ENCODE measurements around the gene RXFP4.

DNA sequence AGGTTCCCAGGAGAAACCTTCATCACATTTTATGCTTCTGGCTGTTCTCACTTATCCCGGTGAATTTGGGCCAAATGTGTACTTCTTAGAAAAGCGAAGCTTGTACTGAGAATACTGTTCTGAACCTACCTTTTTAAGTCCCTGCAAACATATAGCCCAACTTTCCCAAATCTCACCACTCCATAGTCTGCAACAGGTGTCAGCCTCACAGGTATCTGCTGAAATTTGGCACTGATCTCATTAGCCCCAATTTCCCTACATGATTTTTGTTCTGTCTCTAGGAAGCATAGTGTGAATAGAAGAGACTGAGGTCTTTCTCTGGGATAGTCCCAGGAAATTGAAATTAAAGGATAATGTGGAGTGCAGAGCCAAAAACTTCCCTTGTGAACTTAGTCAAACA, 41.8 kb upstream of the RXFP4 start:
- TF ChIP-seq, protein P1, sequence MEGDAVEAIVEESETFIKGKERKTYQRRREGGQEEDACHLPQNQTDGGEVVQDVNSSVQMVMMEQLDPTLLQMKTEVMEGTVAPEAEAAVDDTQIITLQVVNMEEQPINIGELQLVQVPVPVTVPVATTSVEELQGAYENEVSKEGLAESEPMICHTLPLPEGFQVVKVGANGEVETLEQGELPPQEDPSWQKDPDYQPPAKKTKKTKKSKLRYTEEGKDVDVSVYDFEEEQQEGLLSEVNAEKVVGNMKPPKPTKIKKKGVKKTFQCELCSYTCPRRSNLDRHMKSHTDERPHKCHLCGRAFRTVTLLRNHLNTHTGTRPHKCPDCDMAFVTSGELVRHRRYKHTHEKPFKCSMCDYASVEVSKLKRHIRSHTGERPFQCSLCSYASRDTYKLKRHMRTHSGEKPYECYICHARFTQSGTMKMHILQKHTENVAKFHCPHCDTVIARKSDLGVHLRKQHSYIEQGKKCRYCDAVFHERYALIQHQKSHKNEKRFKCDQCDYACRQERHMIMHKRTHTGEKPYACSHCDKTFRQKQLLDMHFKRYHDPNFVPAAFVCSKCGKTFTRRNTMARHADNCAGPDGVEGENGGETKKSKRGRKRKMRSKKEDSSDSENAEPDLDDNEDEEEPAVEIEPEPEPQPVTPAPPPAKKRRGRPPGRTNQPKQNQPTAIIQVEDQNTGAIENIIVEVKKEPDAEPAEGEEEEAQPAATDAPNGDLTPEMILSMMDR (IDR thresholded peaks at IDR 0.05), result no peak
- no peak for TF ChIP-seq ATF1 (CRISPR knock-in tag; IDR thresholded peaks at IDR 0.05)

All from WTC11 (cell line).